Fibroblast of skin of left quadriceps (primary cell): ENCODE measurements around the gene LAMP2.
"Not testable (repeated sequence)": the region's sequence is repeated elsewhere in the genome, so short reads cannot be mapped to it uniquely, and the experiment has no call there.

Source experiments
- DNase-seq, 2 experiments: peaks; one replicate each; pipeline ENCODE4 v3.0.0-alpha.2; 2013; ENCODE audit warnings: low read depth in 2 of 2

Gene LAMP2

DNA sequence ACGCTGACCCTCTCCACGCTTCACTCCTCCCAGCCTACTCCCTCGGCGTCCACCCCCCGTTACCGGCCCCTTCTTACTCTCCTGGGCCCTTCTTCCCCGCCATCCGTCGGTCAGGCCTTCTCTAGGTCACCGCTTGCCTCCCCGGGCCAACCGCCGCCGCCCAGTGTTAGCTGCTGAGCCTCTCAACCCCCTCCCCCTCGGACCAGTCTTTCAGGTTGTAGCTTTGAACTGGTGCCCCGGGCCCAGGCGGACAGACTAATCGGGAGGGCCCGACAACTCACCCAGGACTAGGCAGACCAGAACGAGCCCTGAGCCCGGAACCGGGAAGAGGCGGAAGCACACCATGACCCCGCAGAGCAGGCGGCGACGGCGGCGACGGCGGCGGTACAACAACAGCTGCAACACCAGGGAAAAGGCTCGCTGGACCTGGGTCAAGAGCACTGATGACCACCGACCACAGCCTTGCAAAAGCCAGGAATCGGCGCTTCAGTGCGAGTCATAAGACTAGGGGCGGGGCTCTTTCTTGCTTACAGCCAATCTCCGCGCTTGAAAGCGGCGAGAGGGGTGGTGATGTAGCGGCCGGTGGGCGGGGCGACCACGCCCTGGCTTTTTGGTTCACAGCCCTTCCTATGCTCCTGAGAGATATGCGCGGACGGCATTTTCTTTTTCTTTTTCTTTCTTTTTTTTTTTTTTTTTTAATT, at the start of gene LAMP2:
TSS of gene LAMP2 (minus strand) at position 472 of the 701 bp plus-strand sequence. CDS start at position 345, 127 bp downstream.
- peak; percentile 42 to 46 for DNase-seq

DNA sequence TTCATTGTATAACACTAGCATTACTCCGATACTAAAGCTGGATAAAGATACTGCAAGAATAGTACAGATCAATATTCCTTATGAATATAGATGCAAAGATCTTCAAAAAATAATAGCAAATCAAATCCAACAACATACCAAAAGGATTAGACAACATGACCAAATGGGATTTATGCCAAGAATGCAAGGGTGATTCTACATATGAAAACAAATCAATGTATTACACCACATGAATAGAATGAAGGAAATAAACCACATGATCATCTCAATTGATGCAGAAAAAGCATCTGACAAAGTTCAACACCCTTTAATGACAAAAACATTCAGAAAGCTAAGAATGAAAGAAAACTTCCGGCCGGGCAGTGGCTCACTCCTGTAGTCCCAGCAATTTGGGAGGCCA, 48.8 kb upstream of the LAMP2 start:
- peak; percentile 29 to 30 for DNase-seq

DNA sequence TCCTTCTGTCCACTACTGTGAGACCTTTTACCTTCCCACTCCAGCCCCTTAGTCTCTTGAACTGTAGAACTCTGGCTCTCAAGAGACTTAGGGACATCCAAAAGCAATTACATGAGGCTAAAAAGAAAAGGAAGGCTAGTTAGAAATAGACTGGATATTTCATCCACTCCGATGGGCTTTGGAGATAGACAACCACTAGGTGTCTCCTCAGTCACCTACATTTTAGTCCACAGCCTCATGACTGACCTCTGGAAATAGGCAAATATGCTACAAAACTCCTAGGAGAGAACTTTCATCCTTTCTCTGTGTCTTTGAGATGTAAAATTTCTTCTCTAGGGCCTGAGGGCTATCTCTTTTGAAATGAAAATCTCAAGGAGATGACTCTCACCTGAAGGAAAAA, 45.1 kb upstream of the LAMP2 start:
- no peak for DNase-seq

DNA sequence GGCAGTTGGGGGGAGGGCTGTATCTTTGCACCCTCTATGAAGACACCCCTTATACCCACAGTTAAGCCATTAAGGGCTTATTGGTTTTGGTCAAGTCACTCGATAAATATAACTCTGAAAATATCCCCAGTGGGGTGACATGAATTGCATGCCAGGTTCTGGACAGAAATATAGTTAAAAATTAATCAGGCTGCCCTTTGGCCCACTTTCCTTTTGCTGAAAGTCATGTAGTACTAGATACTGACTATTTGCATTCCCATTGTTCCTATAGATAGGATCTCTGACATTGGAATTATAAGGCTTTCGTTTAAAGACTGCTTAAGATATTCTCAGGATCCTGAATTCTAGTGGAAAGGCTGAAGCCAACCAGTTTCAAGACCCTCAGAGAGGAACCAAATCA, 43.5 kb upstream of the LAMP2 start:
- DNase-seq: no peak

DNA sequence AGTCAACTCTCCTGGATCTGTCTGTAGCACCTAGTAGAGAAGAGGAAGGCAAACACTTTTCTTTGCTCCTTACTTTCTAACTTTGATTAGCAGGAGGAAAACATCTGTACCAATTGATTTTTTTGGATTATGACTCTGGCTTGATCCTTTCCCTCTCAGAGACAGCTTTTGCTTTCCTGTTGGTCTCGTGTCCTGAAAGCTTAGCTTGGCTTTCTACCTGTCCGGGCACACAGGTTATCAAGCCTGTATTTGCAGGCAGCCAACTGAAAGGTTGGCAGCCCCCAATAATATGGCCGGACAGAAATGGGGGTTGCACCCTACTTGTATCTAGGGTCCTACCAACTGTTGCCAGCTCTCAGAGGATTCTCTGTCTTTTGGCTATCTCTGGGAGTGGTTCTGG, 43.1 kb upstream of the LAMP2 start:
- no peak for DNase-seq

DNA sequence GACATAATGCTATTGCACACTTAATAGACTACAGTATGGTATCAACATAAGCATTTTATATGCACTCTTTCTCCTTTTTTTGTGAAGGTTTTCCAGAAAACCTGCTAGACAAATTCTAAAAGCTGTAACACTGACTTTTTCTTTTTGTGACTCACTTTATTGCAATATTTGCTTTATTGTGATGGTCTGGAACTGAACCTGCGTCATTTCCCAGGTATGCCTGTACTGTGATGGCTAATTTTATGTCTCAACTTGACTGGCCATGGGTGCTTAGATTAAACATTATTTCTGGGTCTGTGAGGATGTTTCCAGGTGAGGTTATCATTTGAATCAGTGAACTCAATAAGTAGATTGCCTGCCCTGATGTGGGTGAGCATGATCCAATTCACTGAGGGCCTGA, 35.5 kb upstream of the LAMP2 start:
- DNase-seq: no peak

DNA sequence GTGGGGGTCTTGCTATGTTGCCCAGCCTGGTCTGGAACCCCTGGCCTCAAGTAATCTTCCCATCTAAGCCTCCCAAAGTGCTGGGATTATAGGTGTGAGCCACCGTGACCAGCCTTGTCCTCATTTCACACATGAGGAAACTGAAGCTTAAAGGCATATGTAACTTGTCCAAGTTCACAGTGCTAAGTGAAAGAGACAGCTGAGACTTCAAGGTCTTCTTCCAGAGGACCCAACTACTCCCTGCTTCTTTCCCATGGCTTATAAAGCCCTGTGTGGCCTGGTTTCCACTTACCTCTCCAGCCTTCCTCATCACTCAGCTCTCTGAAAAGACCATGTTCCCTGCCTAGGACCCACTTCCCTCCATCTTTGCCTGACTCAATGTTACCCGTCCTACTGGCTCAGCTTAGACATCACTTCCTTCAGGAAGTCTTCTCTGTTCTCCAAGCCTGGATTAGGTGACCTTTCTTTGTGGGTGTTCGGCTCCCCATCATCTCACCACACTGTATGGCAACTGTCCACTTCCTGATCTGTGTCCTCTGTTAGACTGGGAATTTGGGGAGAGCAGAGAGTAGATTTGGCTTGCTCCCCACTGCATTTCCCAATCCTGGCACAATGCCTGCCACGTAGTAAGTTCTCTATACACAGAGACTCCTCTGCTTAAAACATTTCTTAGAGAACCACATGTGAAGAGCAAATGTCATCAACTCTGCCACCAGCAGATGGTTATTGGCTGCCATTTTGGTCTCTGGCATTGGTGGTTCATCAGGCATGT, 30.4 kb upstream of the LAMP2 start:
- DNase-seq: no peak

DNA sequence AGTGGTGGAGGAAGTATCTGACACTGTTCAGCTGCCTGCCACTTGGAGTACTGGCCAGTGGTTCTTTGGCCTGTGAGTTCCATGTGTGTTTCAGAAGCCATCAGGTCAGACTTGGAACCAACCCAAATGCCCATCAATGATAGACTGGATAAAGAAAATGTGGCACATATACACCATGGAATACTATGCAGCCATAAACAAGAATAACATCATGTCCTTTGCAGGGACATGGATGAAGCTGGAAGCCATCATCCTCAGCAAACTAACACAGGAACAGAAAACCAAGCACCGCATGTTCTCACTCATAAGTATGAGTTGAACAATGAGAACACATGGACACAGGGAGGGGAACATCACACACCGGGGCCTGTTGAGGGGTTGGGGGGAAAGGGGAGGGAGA, 21.0 kb upstream of the LAMP2 start:
- not testable (repeated sequence) for DNase-seq

DNA sequence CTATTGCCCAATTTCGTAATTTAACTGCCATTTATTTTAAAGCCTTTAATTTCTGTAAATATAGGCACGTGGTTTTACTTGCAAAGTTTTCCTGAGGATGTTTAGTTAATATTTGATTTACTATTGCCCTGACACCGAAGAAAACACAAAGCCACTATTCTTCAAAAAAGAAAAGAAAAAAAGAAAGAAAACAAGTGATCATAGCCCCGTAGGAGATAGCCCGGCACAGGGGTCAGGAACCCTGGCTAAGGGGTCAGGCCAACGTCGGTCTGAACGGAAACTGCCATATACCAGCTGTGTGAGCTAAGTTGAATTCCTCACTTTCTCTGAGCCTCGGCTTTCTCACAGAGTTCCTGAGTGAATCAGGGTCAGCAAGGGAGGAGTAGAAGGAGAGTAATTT, 17.7 kb upstream of the LAMP2 start:
- no peak for DNase-seq

DNA sequence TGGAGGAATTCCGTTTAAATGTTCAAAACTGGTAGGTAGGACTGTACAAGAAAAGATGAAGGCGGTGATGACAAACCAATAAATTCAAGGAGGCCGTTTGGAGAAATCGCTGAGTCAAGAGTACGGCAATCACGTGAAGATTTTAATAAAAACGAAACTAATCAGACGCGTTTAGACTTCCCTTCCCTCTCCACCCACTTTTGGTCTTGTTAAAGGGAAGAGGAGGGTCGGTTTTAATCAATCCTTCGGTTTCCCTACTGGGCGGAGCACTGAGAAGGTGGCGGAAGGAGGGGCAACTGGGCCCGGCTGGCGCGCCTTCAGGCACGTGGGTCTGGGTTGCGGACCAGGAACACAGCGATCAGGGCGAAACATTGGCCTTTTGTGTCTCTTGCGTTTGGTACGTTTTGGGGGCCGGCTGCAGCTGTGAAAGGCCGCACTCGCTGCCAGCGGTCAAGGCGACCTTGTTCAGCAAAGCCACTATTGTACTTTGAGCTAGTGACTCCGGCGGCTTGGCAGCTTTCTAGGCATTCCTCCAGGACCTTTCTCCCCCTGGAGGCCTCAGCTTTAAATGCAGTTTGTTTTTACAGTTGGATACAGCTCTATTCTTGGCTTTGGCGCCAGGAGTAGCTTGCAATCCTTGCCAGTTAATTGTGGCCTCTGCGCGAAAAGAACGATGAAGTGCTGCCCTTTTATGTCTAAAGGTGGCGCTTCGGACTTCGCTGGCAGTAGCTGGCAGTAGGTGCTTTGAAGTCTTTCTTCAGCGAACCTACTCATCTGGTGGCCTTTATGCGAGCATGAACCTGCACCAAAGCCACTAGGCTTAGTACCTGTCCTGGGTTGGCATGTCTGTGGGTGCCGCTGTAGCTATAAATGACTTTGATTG, 16.8 kb upstream of the LAMP2 start:
- peak; percentile 51 to 53 for DNase-seq

DNA sequence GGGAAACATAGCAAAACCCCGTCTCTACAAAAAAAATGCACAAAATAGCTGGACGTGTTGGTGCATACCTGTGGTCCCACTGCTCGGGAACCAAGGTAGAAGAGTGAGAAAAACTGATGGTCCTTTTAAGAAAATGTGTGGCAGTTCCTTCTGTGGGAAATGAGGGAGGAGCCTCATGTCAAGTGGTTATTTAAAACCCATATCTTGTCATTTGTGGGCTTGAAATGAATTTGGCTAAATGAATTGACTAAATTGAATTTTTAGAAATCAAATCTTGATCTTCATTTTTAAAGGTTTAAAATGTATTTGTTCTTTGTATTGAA, 16.2 kb upstream of the LAMP2 start:
- no peak for DNase-seq

DNA sequence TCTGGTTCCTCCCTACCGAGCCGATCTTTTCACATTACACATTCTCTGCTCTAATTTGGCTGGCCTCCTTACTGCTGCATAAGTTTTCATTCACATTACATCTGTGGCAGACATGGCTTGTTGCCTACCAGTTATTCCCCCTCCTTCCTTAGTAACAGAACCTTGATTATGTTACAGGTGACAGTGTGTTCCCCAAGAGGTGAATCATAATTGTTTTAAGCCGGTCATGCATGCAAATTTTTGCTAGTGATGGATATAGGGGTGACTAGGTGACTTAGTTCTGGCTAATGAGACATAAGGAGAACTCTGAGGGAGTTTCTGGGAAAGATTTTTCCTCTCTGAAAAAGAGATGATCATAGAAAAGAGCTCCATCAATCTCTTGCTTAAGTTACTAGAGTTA, 8.4 kb upstream of the LAMP2 start:
- DNase-seq: no peak

DNA sequence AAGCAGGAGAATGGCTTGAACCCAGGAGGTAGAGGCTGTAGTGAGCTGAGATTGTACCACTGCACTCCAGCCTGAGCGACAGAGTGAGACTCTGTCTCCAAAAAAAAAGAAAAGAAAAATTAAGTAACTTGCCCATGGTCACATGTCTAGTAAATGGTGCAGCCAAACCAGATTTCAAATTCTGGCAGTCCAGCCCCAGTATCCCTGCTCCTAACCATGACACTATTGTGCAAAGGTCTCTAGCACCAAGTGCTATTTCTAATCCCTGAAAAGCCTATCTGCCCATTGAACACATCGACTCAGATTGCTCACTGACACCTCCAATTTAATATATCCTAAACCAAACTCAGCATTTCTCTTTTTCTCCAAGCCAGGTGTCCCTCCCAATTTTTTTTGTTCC, 7.6 kb upstream of the LAMP2 start:
- DNase-seq: no peak

DNA sequence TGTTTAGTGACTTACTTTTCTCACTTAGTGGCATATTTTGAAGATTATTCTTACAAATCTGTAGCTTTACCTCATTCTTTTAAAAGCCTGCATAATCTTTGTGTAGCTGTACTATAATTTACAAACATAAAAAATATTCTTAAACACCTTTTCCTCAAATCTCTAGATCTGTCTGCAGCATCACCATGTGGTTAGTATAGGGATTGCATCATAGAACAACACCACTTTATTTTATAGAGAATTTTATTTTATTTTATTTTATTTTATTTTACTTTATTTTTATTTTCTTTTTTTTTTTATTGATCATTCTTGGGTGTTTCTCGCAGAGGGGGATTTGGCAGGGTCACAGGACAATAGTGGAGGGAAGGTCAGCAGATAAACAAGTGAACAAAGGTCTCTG, 6.4 kb upstream of the LAMP2 start:
- DNase-seq: not testable (repeated sequence)

DNA sequence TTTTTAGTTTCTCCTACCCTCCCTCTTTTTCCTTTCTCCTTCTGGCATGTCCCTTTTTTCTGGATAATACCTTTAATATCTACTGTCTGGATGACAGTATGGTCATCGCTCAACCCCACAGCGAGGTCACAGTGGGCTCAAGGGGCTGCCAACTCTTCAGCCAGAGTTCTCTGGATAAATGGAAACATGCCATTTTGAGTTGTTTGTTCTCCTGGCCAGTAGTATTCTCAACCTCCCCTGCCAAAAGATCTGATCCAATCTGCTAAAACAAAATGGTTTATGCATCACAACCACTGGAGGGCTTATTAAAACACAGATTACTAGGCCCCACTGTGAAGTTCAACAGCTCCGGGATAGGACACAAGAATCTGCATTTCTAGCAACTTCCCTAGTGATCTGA, 5.0 kb upstream of the LAMP2 start:
- no peak for DNase-seq

DNA sequence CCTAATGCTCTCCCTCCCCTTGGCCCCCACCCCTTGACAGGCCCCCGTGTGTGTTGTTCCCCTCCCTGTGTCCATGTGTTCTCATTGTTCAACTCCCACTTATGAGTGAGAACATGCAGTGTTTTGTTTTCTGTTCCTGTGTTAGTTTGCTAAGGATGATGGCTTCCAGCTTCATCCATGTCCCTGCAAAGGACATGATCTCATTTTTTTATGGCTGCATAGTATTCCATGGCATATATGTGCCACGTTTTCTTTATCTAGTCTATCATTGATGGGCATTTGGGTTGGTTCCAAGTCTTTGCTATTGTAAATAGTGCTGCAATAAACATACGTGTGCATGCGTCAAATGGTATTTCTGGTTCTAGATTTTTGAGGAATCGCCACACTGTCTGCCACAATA, 561 bp upstream of the LAMP2 start:
- DNase-seq: not testable (repeated sequence)

DNA sequence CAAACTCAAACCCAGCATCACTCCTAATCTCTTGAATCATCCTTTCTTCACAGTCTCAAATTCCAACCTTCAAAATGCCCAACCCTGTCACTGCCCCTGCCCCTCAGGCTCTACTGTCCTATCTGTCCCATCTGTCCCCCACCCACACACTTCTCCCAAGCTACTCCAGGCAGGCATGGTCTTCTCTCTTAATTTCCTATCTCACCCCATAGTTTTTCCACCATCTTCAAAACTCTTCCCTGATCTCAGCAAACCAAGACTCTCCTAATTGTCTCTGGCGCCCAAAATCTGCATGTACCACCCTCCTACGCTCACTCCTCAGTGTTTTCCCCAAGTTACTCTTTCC, 644 bp downstream of the LAMP2 start:
- DNase-seq: no peak

DNA sequence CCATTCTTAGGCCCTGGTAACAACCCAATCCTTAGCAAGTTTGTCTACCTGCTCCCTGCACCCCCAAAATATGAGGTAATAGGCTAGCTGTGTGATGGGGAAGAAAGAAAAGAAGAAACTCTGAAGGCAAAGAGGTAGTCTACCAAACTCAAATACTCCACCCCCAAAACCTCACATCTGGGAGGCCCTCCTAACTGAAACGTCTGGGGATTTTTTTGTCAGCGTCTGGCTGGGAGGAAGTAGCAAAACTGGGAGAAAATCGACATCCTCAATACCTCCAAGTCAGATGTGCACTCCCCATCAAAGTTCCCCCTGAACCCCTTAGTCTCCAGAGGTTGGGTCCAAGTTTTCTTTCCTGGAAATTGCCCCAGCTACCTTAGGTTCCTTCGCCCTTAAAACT, 1.0 kb downstream of the LAMP2 start:
- no peak for DNase-seq

DNA sequence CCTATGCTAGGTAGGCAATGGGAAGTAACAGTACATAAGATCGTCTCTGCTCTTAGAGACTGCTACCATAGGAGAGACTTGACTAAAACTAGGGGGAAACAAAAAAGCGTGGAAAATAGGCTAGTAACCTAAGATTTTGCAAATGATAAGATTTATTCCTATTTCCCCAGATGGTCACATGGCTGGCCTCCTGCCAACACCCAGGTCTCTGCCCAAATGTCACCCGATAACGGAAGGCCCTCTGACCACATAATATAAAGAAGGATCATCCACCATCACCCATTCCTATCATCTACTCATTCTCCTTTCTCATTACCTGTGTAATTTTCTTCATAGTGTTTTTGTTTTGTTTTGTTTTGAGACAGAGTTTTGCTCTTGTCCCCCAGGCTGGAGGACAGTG, 4.7 kb downstream of the LAMP2 start:
- no peak for DNase-seq

DNA sequence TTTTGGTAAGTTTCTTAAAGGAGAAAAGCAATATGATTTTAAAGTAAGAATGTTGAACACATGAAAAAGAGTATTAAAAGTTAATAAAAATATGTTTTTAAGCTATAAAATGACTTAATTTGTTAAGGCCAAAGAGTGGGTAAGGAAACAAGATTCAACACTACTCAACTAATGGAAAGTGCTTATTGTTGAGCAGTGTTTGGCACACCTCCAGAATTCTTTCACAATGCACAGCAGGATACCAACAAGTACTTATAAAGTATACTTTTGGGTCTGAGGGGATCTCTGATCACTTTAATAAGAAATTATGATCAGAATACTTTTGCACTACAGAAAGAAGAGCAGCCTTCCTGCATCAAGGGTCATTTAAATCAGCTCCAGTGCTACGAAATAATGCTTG, 5.9 kb downstream of the LAMP2 start:
- no peak for DNase-seq

DNA sequence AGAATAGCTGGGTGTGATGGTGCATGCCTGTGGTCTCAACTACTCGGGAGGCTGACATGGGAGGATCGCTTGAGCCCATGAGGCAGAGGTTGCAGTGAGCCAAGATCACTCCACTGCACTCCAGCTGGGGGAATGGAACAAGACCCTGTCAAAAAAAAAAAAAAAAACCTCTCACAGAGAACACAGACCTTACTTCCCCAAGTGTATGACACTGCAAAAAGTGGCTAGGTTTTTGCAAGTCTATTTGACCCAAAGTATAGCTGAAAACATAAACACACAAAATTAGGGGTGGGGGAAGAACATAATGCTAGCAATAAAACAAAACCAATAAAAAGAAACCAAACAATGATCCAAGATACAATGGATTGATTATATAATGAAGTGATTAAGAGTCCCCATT, 6.7 kb downstream of the LAMP2 start:
- no peak for DNase-seq

DNA sequence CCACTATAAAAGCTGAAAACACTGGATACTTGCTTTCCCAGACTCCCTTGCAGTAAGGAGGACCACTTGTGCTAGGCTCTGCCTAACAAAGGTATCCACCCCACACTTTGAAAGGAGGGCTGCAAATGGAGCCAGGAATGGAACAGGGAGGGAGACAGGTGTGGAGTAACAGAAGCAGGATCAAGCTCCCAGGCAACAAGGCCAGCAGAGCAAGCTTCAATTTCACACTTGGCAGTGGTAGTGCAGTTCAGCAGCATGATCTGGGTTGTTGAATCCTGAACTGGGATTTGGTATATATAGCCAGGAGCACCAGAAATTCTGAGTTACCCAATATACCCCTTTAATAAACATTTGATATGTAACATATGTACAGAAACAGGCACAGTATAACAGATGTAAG, 9.8 kb downstream of the LAMP2 start:
- DNase-seq: no peak

DNA sequence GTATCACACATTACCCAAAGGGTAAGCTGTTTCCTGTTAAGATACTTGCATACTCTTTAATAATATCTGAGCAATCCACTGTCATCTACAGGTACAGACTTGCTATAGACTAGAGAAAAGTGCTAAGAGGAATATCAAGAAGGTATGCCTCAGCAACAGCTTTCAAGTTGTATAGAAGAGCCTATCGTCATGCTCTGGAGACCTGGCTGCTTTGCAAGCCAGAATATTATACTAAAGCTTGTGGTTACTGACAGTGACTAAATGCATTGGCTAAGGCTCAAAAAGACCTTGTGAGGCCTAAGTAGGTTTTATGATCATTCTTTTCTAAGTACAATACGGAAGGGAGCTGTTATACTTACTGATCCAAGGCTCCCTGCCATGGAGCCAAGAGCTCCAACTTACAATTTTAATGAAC, 11.3 kb downstream of the LAMP2 start:
- peak; percentile 61 for DNase-seq
